ENCODE measurements around the gene MAP3K12. TPM values are rescaled to one million over a fixed set of nuclear protein-coding genes. Genes with fewer than 3 reads are reported as not detected.

The MAP3K12 gene
- polyA plus RNA-seq, 1 donor (not counting 4 experiments of a cell fraction or from before 2014, with no cell fraction given), result 13.4 TPM

DNA sequence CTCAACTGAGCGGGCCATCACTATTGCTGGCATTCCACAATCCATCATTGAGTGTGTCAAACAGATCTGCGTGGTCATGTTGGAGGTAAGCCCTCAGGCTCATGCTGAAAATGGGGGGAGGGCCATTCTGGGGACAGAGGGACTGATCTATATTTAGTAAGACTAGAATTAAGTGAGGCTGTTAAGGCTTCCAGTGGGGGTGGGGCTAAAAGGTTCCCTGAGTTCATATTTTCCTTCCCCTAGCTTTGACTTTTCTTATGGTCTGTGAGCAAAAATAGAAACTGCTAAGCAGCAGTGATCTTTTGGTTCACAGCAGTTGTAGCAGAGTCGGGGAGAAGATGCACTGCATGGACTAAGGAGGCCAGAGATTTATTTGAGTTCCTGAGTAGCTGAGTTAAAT is 38.2 kb downstream of the MAP3K12 start:
- peaks cover 29% of the 10 kb centered on the region for H4K20me1 ChIP-seq (ENCODE audit: control insufficient read depth, extremely low read depth, insufficient read depth, low read length)

GRCh38 chr12:53459097-53459496 is 40.2 kb downstream of the MAP3K12 start:
- Histone ChIP-seq H4K20me1 (ENCODE audit: control insufficient read depth, extremely low read depth, insufficient read depth, low read length) (peaks cover 36% of the 10 kb centered on the region), H3K36me3 (ENCODE audit: control insufficient read depth in 2 of 2, extremely low read depth in 1 of 2, insufficient read depth in 2 of 2, low read length in 2 of 2) (peaks cover 63 to 90% of the 10 kb centered on the region in 2 experiments), H3K4me3 (ENCODE audit: control insufficient read depth in 2 of 3, extremely low read depth in 1 of 3, insufficient read depth in 2 of 3, low read depth in 1 of 3, low read length in 3 of 3) (no peak overlapping the region), H3K9ac (ENCODE audit: control insufficient read depth, extremely low read depth, insufficient read depth, low read length) (no peak overlapping the region), H3K9me1 (ENCODE audit: control insufficient read depth, extremely low read depth, insufficient read depth, low read length) (no peaks in the 10 kb centered on the region), H3K4me1 (ENCODE audit: control insufficient read depth, extremely low read depth, insufficient read depth, low read length) (peaks cover 2% of the 10 kb centered on the region), H2AFZ (ENCODE audit: control insufficient read depth, low read length) (no peak overlapping the region), H3K79me2 (ENCODE audit: control insufficient read depth, insufficient read depth, low read length) (peaks cover 95% of the 10 kb centered on the region), H3K27me3 (ENCODE audit: control insufficient read depth, extremely low read depth, insufficient read depth, low read length) (no peaks in the 10 kb centered on the region), H3K27ac (ENCODE audit: control insufficient read depth, insufficient read depth, low read length) (no peak overlapping the region), H3K9me3 (ENCODE audit: control insufficient read depth, low read depth, low read length) (no peaks in the 10 kb centered on the region), H3K4me2 (ENCODE audit: control insufficient read depth, extremely low read depth, insufficient read depth, low read depth, low read length) (no peak overlapping the region)
- dilution Hi-C loops (cut with MboI; ENCODE audit: extremely low pct_ligation_motif_present, low sequenced_read_pairs), result no loop called here
- FAIRE-seq (no peak), DNase-seq (ENCODE audit: low read depth, low spot score) (no peak)
- TF ChIP-seq EZH2 (IDR thresholded peaks at IDR 0.05; ENCODE audit: low read length), result no peak
- TF ChIP-seq, protein P1, sequence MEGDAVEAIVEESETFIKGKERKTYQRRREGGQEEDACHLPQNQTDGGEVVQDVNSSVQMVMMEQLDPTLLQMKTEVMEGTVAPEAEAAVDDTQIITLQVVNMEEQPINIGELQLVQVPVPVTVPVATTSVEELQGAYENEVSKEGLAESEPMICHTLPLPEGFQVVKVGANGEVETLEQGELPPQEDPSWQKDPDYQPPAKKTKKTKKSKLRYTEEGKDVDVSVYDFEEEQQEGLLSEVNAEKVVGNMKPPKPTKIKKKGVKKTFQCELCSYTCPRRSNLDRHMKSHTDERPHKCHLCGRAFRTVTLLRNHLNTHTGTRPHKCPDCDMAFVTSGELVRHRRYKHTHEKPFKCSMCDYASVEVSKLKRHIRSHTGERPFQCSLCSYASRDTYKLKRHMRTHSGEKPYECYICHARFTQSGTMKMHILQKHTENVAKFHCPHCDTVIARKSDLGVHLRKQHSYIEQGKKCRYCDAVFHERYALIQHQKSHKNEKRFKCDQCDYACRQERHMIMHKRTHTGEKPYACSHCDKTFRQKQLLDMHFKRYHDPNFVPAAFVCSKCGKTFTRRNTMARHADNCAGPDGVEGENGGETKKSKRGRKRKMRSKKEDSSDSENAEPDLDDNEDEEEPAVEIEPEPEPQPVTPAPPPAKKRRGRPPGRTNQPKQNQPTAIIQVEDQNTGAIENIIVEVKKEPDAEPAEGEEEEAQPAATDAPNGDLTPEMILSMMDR (optimal IDR thresholded peaks at IDR 0.05 in 1 of 3, IDR thresholded peaks at IDR 0.05 in 1 of 3, conservative IDR thresholded peaks at IDR 0.05 in 1 of 3; ENCODE audit: extremely low read depth in 1 of 3, insufficient read depth in 2 of 3, low read length in 3 of 3), result no peak

More for the DNA sequence above, 38.2 kb downstream of the MAP3K12 start:
- dilution Hi-C loops (cut with MboI; ENCODE audit: extremely low pct_ligation_motif_present, low sequenced_read_pairs), result no loop called here
- Histone ChIP-seq H3K4me3 (ENCODE audit: control insufficient read depth in 2 of 3, extremely low read depth in 1 of 3, insufficient read depth in 2 of 3, low read depth in 1 of 3, low read length in 3 of 3) (no peak overlapping the region), H2AFZ (ENCODE audit: control insufficient read depth, low read length) (no peak overlapping the region), H3K4me1 (ENCODE audit: control insufficient read depth, extremely low read depth, insufficient read depth, low read length) (no peaks in the 10 kb centered on the region), H3K27me3 (ENCODE audit: control insufficient read depth, extremely low read depth, insufficient read depth, low read length) (no peaks in the 10 kb centered on the region), H3K27ac (ENCODE audit: control insufficient read depth, insufficient read depth, low read length) (no peak overlapping the region), H3K9ac (ENCODE audit: control insufficient read depth, extremely low read depth, insufficient read depth, low read length) (no peak overlapping the region), H3K9me3 (ENCODE audit: control insufficient read depth, low read depth, low read length) (no peaks in the 10 kb centered on the region), H3K9me1 (ENCODE audit: control insufficient read depth, extremely low read depth, insufficient read depth, low read length) (no peaks in the 10 kb centered on the region), H3K36me3 (ENCODE audit: control insufficient read depth in 2 of 2, extremely low read depth in 1 of 2, insufficient read depth in 2 of 2, low read length in 2 of 2) (peaks cover 63 to 85% of the 10 kb centered on the region in 2 experiments), H3K79me2 (ENCODE audit: control insufficient read depth, insufficient read depth, low read length) (peaks cover 91% of the 10 kb centered on the region), H3K4me2 (ENCODE audit: control insufficient read depth, extremely low read depth, insufficient read depth, low read depth, low read length) (no peak overlapping the region)
- FAIRE-seq, result no peak
- TF ChIP-seq, protein P1 (optimal IDR thresholded peaks at IDR 0.05 in 1 of 3, IDR thresholded peaks at IDR 0.05 in 1 of 3, conservative IDR thresholded peaks at IDR 0.05 in 1 of 3; ENCODE audit: extremely low read depth in 1 of 3, insufficient read depth in 2 of 3, low read length in 3 of 3), result no peak
- no peak for TF ChIP-seq EZH2 (IDR thresholded peaks at IDR 0.05; ENCODE audit: low read length)
- no peak for DNase-seq (ENCODE audit: low read depth, low spot score)
